OCI-LY7 (cell line): ENCODE measurements around the gene DGKH. TPM values are rescaled to one million over a fixed set of nuclear protein-coding genes. Genes with fewer than 3 reads are reported as not detected.

Source experiments
- BruUV-seq: library from RNA; stranded (reverse); fragments of 400-500 nt; replicated peaks from 2 replicates; lab custom pipeline; 2021; lab: Mats Ljungman, UMichigan
- CTCF ChIA-PET: fragments of 300-600 bp; sonication (Branson Sonifier 250); formaldehyde crosslinking; loops from one replicate; lab custom pipeline; 2022; ENCODE audit warnings: antibody characterized with exemption; ENCODE audit not compliant: unreplicated experiment; lab: Charles Lee
- POLR2A ChIA-PET: fragments of 300-600 bp; sonication (Branson Sonifier 250); formaldehyde crosslinking; loops from one replicate; lab custom pipeline; 2022; ENCODE audit warnings: antibody characterized with exemption; lab: Charles Lee
- DNase-seq: peaks from one replicate; pipeline ENCODE4 v3.0.0-alpha.2; 2015; ENCODE audit warnings: low spot score
- H2AFZ ChIP-seq: fragments of 200-600 bp; sonication (generic), shearing (Covaris generic); 2 replicates; pipeline ENCODE4 v1.6.1; 2014; ENCODE audit warnings: mild to moderate bottlenecking, antibody characterized with exemption, low read length, moderate library complexity
- H3K27ac ChIP-seq: fragments of 200-600 bp; sonication (generic); 2 replicates; pipeline ENCODE4 v1.5.1; 2014; ENCODE audit warnings: mixed run types, low read depth, mild to moderate bottlenecking, moderate library complexity, low read length, inconsistent platforms; ENCODE audit not compliant: poor library complexity, severe bottlenecking
- H3K36me3 ChIP-seq: fragments of 200-600 bp; sonication (generic); 2 replicates; pipeline ENCODE4 v1.6.1; 2014; ENCODE audit warnings: mild to moderate bottlenecking, antibody characterized with exemption, low read length, moderate library complexity, mixed read lengths; ENCODE audit not compliant: insufficient read depth
- H3K4me1 ChIP-seq: fragments of 200-600 bp; sonication (generic); 2 replicates; pipeline ENCODE4 v1.5.1; 2014; ENCODE audit warnings: mild to moderate bottlenecking, low read length; ENCODE audit not compliant: insufficient read depth, poor library complexity, severe bottlenecking
- H3K4me2 ChIP-seq: fragments of 200-600 bp; sonication (generic); 2 replicates; pipeline ENCODE4 v1.6.1; 2014; ENCODE audit warnings: mild to moderate bottlenecking, low read length
- H3K4me3 ChIP-seq: fragments of 200-600 bp; sonication (generic); 2 replicates; pipeline ENCODE4 v1.5.1; 2014; ENCODE audit warnings: mild to moderate bottlenecking, low read depth, low read length; ENCODE audit not compliant: poor library complexity, severe bottlenecking
- H3K79me2 ChIP-seq: fragments of 200-600 bp; sonication (generic); 2 replicates; pipeline ENCODE4 v1.6.1; 2016; ENCODE audit warnings: low read depth, mild to moderate bottlenecking, low read length, moderate library complexity, mixed read lengths; ENCODE audit not compliant: insufficient read depth
- H3K9me2 ChIP-seq: fragments of 200-600 bp; sonication (generic); 2 replicates; pipeline ENCODE4 v1.6.1; 2016; ENCODE audit warnings: mild to moderate bottlenecking, low read length, mixed read lengths; ENCODE audit not compliant: insufficient read depth
- H3K9me3 ChIP-seq: fragments of 200-600 bp; sonication (generic); 2 replicates; pipeline ENCODE4 v1.6.1; 2014; ENCODE audit warnings: mild to moderate bottlenecking, mixed run types, low read length, mixed read lengths
- H4K20me1 ChIP-seq: fragments of 200-600 bp; sonication (generic); 2 replicates; pipeline ENCODE4 v1.6.1; 2014; ENCODE audit warnings: mild to moderate bottlenecking, antibody characterized with exemption, low read length, moderate library complexity, mixed read lengths; ENCODE audit not compliant: insufficient read depth
- CTCF ChIP-seq: fragments of 200-600 bp; sonication (generic); conservative IDR thresholded peaks from 2 replicates; pipeline ENCODE4 v1.5.1; 2014; ENCODE audit warnings: mild to moderate bottlenecking, antibody characterized with exemption, low read length, moderate library complexity, mixed read lengths
- EZH2phosphoT487 ChIP-seq: fragments of 200-600 bp; sonication (generic); IDR thresholded peaks from 2 replicates; pipeline ENCODE4 v1.6.1; 2018; ENCODE audit warnings: low read depth, borderline replicate concordance, mild to moderate bottlenecking, mixed run types, antibody characterized with exemption, low read length, moderate library complexity, mixed read lengths
- intact Hi-C: fragments of 100-400 bp; cut with micrococcal nuclease; formaldehyde crosslinking; loops from one replicate; pipeline ENCODE4 v1.10.0; 2022; ENCODE audit not compliant: unreplicated experiment
- total RNA-seq, 2 experiments: library from RNA; depleted of rRNA in 1 of 2; stranded (reverse); fragments of >200 nt in 1 of 2; shearing (Covaris generic) in 1 of 2; gene quantifications; 2 replicates each; pipeline ENCODE4 v1.2.3, GENCODE V29; 2014 to 2022

The DGKH gene
- total RNA-seq, 2 experiments from 2014 or later: 6.2 to 16.1 TPM

GRCh38 chr13:42055500-42056085, 7.1 kb downstream of the DGKH start:
- Histone ChIP-seq H4K20me1 (no peaks in the 10 kb centered on the region), H3K4me2 (no peak overlapping the region), H3K36me3 (0 out of 2 replicates have a peak, but pooled peaks cover 3% of the 10 kb centered on the region), H3K79me2 (no peaks in the 10 kb centered on the region), H3K4me3 (no peak overlapping the region), H3K27ac (no peak overlapping the region), H2AFZ (no peak overlapping the region), H3K9me2 (no peaks in the 10 kb centered on the region), H3K9me3 (no peaks in the 10 kb centered on the region), H3K4me1 (no peaks in the 10 kb centered on the region)
- intact Hi-C loops: no loop called here
- ChIA-PET CTCF (no interaction called here), POLR2A (interaction anchor here (0.5 to 1.4 kb wide), 5 partner anchors 10 to 188 kb away, joined by 3 to 9 read pairs (median 3); no protein-coding TSS in a partner anchor)
- no peak for DNase-seq
- BruUV-seq: no TSS peak
- no peak for TF ChIP-seq EZH2phosphoT487
- no peak for TF ChIP-seq CTCF

- Histone ChIP-seq H3K79me2 (no peaks in the 10 kb centered on the region), H3K4me1 (no peaks in the 10 kb centered on the region), H3K4me2 (no peak overlapping the region), H3K27ac (no peak overlapping the region), H4K20me1 (no peaks in the 10 kb centered on the region), H3K9me3 (no peaks in the 10 kb centered on the region), H3K36me3 (0 out of 2 replicates have a peak, but pooled peaks cover 3% of the 10 kb centered on the region), H2AFZ (no peak overlapping the region), H3K9me2 (no peaks in the 10 kb centered on the region), H3K4me3 (no peak overlapping the region)
- no TSS peak for BruUV-seq
- TF ChIP-seq EZH2phosphoT487: no peak
- no peak for TF ChIP-seq CTCF
- intact Hi-C loops: no loop called here
- POLR2A ChIA-PET: interaction anchor here (0.9 to 1.4 kb wide), 2 partner anchors 11 kb away, joined by 3 to 9 read pairs; no protein-coding TSS in a partner anchor
- CTCF ChIA-PET: no interaction called here
- no peak for DNase-seq
Observed at GRCh38 chr13:42056146-42056545, 7.7 kb downstream of the DGKH start.

GRCh38 chr13:42056583-42056982, 8.1 kb downstream of the DGKH start:
- Histone ChIP-seq H3K9me3 (no peaks in the 10 kb centered on the region), H3K4me2 (no peak overlapping the region), H3K9me2 (no peaks in the 10 kb centered on the region), H3K79me2 (no peaks in the 10 kb centered on the region), H3K4me3 (no peak overlapping the region), H2AFZ (no peak overlapping the region), H3K27ac (no peak overlapping the region), H3K36me3 (0 out of 2 replicates have a peak, but pooled peaks cover 3% of the 10 kb centered on the region), H4K20me1 (no peaks in the 10 kb centered on the region), H3K4me1 (no peaks in the 10 kb centered on the region)
- intact Hi-C loops: no loop called here
- TF ChIP-seq EZH2phosphoT487 (no peak), CTCF (no peak)
- ChIA-PET CTCF (no interaction called here), POLR2A (interaction anchor here (0.6 to 0.9 kb wide), 2 partner anchors 12 to 137 kb away, joined by 3 read pairs; no protein-coding TSS in a partner anchor)
- BruUV-seq: no TSS peak
- DNase-seq: no peak
